SK-N-SH treated with all-trans-retinoic acid at 6 μM for 48 hours (cell line): ENCODE data around the gene PDCD1LG2.

Source experiments
- ATAC-seq: fragments of 200-7000 bp; cut with Tn5 transposase; 3 replicates; pipeline ENCODE4 v1.9.1; 2020; ENCODE audit warnings: mild to moderate bottlenecking, moderate library complexity
- ARNTL ChIP-seq: fragments of 450-650 bp; formaldehyde crosslinking; IDR thresholded peaks from 2 replicates; pipeline ENCODE4 v1.5.0; 2020; ENCODE audit warnings: low read depth, mild to moderate bottlenecking, moderate library complexity, borderline replicate concordance
- CREB5 ChIP-seq: fragments of 250-450 bp; sonication (Bioruptor Pico); IDR thresholded peaks from 2 replicates; pipeline ENCODE4 v1.5.1; 2020; ENCODE audit warnings: low read depth, mild to moderate bottlenecking, moderate library complexity
- CSDC2 ChIP-seq: fragments of 250-450 bp; sonication (Bioruptor Pico); IDR thresholded peaks from 2 replicates; pipeline ENCODE4 v1.5.0; 2020; ENCODE audit warnings: mild to moderate bottlenecking, moderate library complexity
- CSRNP3 ChIP-seq: fragments of 250-450 bp; sonication (Bioruptor Pico); IDR thresholded peaks from 2 replicates; pipeline ENCODE4 v1.5.1; 2021; ENCODE audit warnings: mild to moderate bottlenecking, moderate library complexity
- ESRRG ChIP-seq: fragments of 250-450 bp; sonication (Bioruptor Pico); IDR thresholded peaks from 2 replicates; pipeline ENCODE4 v1.6.1; 2021; ENCODE audit warnings: mild to moderate bottlenecking
- GLIS3 ChIP-seq: fragments of 250-450 bp; sonication (Bioruptor Pico); IDR thresholded peaks from 2 replicates; pipeline ENCODE4 v1.5.0; 2020; ENCODE audit warnings: mild to moderate bottlenecking, moderate library complexity
- ISL1 ChIP-seq: fragments of 250-450 bp; sonication (Bioruptor Pico); IDR thresholded peaks from 2 replicates; pipeline ENCODE4 v2.1.2; 2022; ENCODE audit warnings: mild to moderate bottlenecking, moderate library complexity
- OSR1 ChIP-seq: fragments of 250-450 bp; sonication (Bioruptor Pico); IDR thresholded peaks from 2 replicates; pipeline ENCODE4 v1.8.0; 2022; ENCODE audit warnings: moderate library complexity, mild to moderate bottlenecking, inconsistent platforms
- PATZ1 ChIP-seq: fragments of 250-450 bp; sonication (Bioruptor Pico); IDR thresholded peaks from 2 replicates; pipeline ENCODE4 v1.8.0; 2020; ENCODE audit warnings: mild to moderate bottlenecking, moderate library complexity, borderline replicate concordance
- POU6F1 ChIP-seq: fragments of 250-450 bp; sonication (Bioruptor Pico); IDR thresholded peaks from 2 replicates; pipeline ENCODE4 v1.8.0; 2021; ENCODE audit warnings: low read depth, mild to moderate bottlenecking, moderate library complexity, borderline replicate concordance
- PPARA ChIP-seq: fragments of 250-450 bp; sonication (Bioruptor Pico); IDR thresholded peaks from 2 replicates; pipeline ENCODE4 v1.5.0; 2020; ENCODE audit warnings: mild to moderate bottlenecking, borderline replicate concordance
- RARB ChIP-seq: fragments of 250-450 bp; sonication (Bioruptor Pico); IDR thresholded peaks from 2 replicates; pipeline ENCODE4 v1.8.0; 2021; ENCODE audit warnings: mild to moderate bottlenecking, moderate library complexity
- SNAI2 ChIP-seq: fragments of 250-450 bp; sonication (Bioruptor Pico); IDR thresholded peaks from 2 replicates; pipeline ENCODE4 v1.5.0; 2020; ENCODE audit warnings: mild to moderate bottlenecking, moderate library complexity
- TOX ChIP-seq: fragments of 250-450 bp; sonication (Bioruptor Pico); IDR thresholded peaks from 2 replicates; pipeline ENCODE4 v1.8.0; 2021; ENCODE audit warnings: mild to moderate bottlenecking, moderate library complexity, borderline replicate concordance
- TSHZ2 ChIP-seq: fragments of 250-450 bp; sonication (Bioruptor Pico); IDR thresholded peaks from 2 replicates; pipeline ENCODE4 v1.5.0; 2020; ENCODE audit warnings: mild to moderate bottlenecking, moderate library complexity
- ZC3H10 ChIP-seq: fragments of 250-450 bp; sonication (Bioruptor Pico); IDR thresholded peaks from 2 replicates; pipeline ENCODE4 v1.5.1; 2021; ENCODE audit warnings: mild to moderate bottlenecking, moderate library complexity
- ZFP3 ChIP-seq: fragments of 250-450 bp; sonication (Bioruptor Pico); IDR thresholded peaks from 2 replicates; pipeline ENCODE4 v1.5.0; 2020; ENCODE audit warnings: mild to moderate bottlenecking, moderate library complexity
- ZFP30 ChIP-seq: fragments of 450-650 bp; formaldehyde crosslinking; IDR thresholded peaks from 2 replicates; pipeline ENCODE4 v1.5.0; 2022; ENCODE audit warnings: mild to moderate bottlenecking, moderate library complexity
- ZNF565 ChIP-seq: fragments of 450-650 bp; formaldehyde crosslinking; conservative IDR thresholded peaks from 2 replicates; pipeline ENCODE4 v1.5.0; 2020; ENCODE audit warnings: low read depth, mild to moderate bottlenecking, moderate library complexity
- ZNF70 ChIP-seq: fragments of 450-650 bp; formaldehyde crosslinking; IDR thresholded peaks from 2 replicates; pipeline ENCODE4 v1.5.0; 2020; ENCODE audit warnings: mild to moderate bottlenecking, moderate library complexity
- ZNF8 ChIP-seq: fragments of 450-650 bp; formaldehyde crosslinking; IDR thresholded peaks from 2 replicates; pipeline ENCODE4 v1.5.0; 2020; ENCODE audit warnings: mild to moderate bottlenecking, moderate library complexity

Gene PDCD1LG2

GRCh38 chr9:5569409-5569808 is 59.1 kb downstream of the PDCD1LG2 start:
- no peak for ATAC-seq
- TF ChIP-seq ESRRG (CRISPR knock-in tag) (no peak), SNAI2 (CRISPR knock-in tag) (no peak), ZFP3 (CRISPR knock-in tag) (no peak), OSR1 (CRISPR knock-in tag) (no peak), ISL1 (CRISPR knock-in tag) (no peak), CSDC2 (CRISPR knock-in tag) (no peak), PATZ1 (CRISPR knock-in tag) (no peak), POU6F1 (CRISPR knock-in tag) (no peak)

- no peak for ATAC-seq
- TF ChIP-seq ZNF8 (no peak), OSR1 (CRISPR knock-in tag) (no peak), CSRNP3 (no peak), PATZ1 (CRISPR knock-in tag) (no peak), CREB5 (CRISPR knock-in tag) (no peak), GLIS3 (no peak), TOX (CRISPR knock-in tag) (no peak), RARB (CRISPR knock-in tag) (no peak), TSHZ2 (CRISPR knock-in tag) (no peak), ISL1 (CRISPR knock-in tag) (no peak), ZC3H10 (CRISPR knock-in tag) (no peak), ZFP3 (CRISPR knock-in tag) (no peak), CSDC2 (CRISPR knock-in tag) (no peak), PPARA (CRISPR knock-in tag) (no peak), ARNTL (CRISPR knock-in tag) (no peak), ZFP30 (CRISPR knock-in tag) (no peak), ZNF70 (CRISPR knock-in tag) (no peak), SNAI2 (CRISPR knock-in tag) (no peak), ZNF565 (no peak)
- TF ChIP-seq, all 23 proteins: peak for 0
Measured at GRCh38 chr9:5569891-5570290, 59.6 kb downstream of the PDCD1LG2 start.
